Osteoblast (primary cell): ENCODE measurements around the gene MTNR1B. TPM values are rescaled to one million over a fixed set of nuclear protein-coding genes. Genes with fewer than 3 reads are reported as not detected.

ENCODE experiments used
- DNase-seq: peaks from one replicate; pipeline ENCODE4 v3.0.0; 2011; ENCODE audit warnings: low spot score, mixed read lengths; ENCODE audit not compliant: insufficient read length; ENCODE audit errors: missing footprints
- H2AFZ ChIP-seq: 2 replicates; pipeline ENCODE4 v1.6.0; 2011; ENCODE audit warnings: mild to moderate bottlenecking, low read length
- H3K27ac ChIP-seq: 2 replicates; pipeline ENCODE4 v1.5.1; 2011; ENCODE audit warnings: mild to moderate bottlenecking, low read depth, low read length, moderate library complexity
- H3K27me3 ChIP-seq: 2 replicates; pipeline ENCODE4 v1.6.0; 2012; ENCODE audit warnings: mild to moderate bottlenecking, control low read depth, inconsistent platforms, low read length, moderate library complexity; ENCODE audit not compliant: insufficient read depth
- H3K36me3 ChIP-seq: 2 replicates; pipeline ENCODE4 v1.5.1; 2011; ENCODE audit warnings: mild to moderate bottlenecking, low read length, control low read depth, moderate library complexity; ENCODE audit not compliant: insufficient read depth
- H3K4me1 ChIP-seq: 2 replicates; pipeline ENCODE4 v1.5.1; 2011; ENCODE audit warnings: mild to moderate bottlenecking, low read length, control low read depth, moderate library complexity; ENCODE audit not compliant: insufficient read depth
- H3K4me2 ChIP-seq: 2 replicates; pipeline ENCODE4 v1.6.0; 2011; ENCODE audit warnings: mild to moderate bottlenecking, low read length; ENCODE audit not compliant: insufficient read depth
- H3K4me3 ChIP-seq: fragments of 200-600 bp; sonication (generic); 3 replicates; pipeline ENCODE4 v1.5.1; 2012; ENCODE audit warnings: mild to moderate bottlenecking, low read length, inconsistent platforms; ENCODE audit not compliant: insufficient read depth
- H3K79me2 ChIP-seq: 2 replicates; pipeline ENCODE4 v1.6.0; 2012; ENCODE audit warnings: mild to moderate bottlenecking, low read length, control low read depth, inconsistent platforms; ENCODE audit not compliant: insufficient read depth
- H3K9me3 ChIP-seq: 2 replicates; pipeline ENCODE4 v1.5.1; 2011; ENCODE audit warnings: low read depth, low read length, control low read depth
- H4K20me1 ChIP-seq: 2 replicates; pipeline ENCODE4 v1.6.0; 2012; ENCODE audit warnings: mild to moderate bottlenecking, low read length, control low read depth; ENCODE audit not compliant: insufficient read depth
- total RNA-seq: library from RNA; depleted of rRNA; stranded (reverse); fragments of >200 nt; gene quantifications from 2 replicates; pipeline ENCODE4 v1.2.3, GENCODE V29; 2012
- TF ChIP-seq, protein P1 (sequence below): IDR thresholded peaks from 2 replicates; pipeline ENCODE4 v1.5.1; 2011; ENCODE audit warnings: mild to moderate bottlenecking, low read depth, low read length, moderate library complexity; ENCODE audit errors: extremely low read depth

The MTNR1B gene
- total RNA-seq, 1 donor: not detected

DNA sequence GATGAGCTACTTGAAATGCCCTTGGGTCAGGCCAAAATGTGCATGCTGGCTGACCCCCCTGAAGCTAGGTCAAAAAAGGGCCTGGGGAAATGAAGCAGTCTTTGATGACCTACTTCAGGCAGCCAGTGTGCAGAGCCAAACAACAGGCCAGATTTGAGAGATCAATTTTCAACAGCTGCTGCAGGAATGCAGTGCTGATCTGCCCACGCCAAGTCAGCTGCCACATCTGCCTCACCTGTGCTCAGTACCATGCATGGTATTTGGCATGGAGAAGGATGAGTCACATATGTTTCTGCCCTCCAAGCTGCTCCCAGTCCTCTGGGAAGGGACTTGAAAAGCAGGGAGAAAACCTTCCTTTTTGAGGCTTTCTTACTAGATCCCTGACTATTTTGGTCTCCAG is 35.8 kb downstream of the MTNR1B start:
- peak; percentile 50 for DNase-seq
- no peak overlapping the region for H3K4me2 ChIP-seq
- H3K9me3 ChIP-seq: no peaks in the 10 kb centered on the region
- no peaks in the 10 kb centered on the region for H3K79me2 ChIP-seq
- no peak overlapping the region for H2AFZ ChIP-seq
- TF ChIP-seq, protein P1, sequence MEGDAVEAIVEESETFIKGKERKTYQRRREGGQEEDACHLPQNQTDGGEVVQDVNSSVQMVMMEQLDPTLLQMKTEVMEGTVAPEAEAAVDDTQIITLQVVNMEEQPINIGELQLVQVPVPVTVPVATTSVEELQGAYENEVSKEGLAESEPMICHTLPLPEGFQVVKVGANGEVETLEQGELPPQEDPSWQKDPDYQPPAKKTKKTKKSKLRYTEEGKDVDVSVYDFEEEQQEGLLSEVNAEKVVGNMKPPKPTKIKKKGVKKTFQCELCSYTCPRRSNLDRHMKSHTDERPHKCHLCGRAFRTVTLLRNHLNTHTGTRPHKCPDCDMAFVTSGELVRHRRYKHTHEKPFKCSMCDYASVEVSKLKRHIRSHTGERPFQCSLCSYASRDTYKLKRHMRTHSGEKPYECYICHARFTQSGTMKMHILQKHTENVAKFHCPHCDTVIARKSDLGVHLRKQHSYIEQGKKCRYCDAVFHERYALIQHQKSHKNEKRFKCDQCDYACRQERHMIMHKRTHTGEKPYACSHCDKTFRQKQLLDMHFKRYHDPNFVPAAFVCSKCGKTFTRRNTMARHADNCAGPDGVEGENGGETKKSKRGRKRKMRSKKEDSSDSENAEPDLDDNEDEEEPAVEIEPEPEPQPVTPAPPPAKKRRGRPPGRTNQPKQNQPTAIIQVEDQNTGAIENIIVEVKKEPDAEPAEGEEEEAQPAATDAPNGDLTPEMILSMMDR: no peak
- no peaks in the 10 kb centered on the region for H4K20me1 ChIP-seq
- no peak overlapping the region for H3K4me3 ChIP-seq
- no peaks in the 10 kb centered on the region for H3K27me3 ChIP-seq
- no peaks in the 10 kb centered on the region for H3K36me3 ChIP-seq
- no peak overlapping the region for H3K27ac ChIP-seq
- H3K4me1 ChIP-seq: peaks cover 9% of the 10 kb centered on the region

DNA sequence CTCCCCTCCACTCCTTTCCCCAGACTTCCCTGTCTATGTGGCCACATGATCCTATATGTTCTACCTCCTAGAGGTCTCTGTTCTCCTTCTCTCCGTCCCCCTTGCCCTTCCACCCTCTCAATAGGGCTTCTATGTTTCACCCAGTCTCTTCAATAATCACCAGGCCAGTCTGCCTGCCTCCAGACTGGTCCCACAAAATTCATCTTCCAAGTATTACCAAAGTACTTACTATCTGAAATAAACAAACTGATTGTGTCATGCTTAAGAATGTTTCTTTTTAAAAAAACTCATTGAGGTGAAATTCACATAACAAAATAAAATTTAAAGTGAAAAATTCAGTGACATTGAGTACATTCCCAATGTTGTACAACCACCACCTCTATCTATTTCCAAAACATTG is 44.2 kb downstream of the MTNR1B start:
- Histone ChIP-seq H3K4me1 (no peaks in the 10 kb centered on the region), H3K27me3 (no peaks in the 10 kb centered on the region), H3K4me2 (no peak overlapping the region), H3K4me3 (no peak overlapping the region), H2AFZ (no peak overlapping the region), H3K36me3 (no peaks in the 10 kb centered on the region), H3K27ac (no peak overlapping the region), H4K20me1 (no peaks in the 10 kb centered on the region), H3K79me2 (no peaks in the 10 kb centered on the region), H3K9me3 (no peaks in the 10 kb centered on the region)
- TF ChIP-seq, protein P1: no peak
- DNase-seq: no peak

DNA sequence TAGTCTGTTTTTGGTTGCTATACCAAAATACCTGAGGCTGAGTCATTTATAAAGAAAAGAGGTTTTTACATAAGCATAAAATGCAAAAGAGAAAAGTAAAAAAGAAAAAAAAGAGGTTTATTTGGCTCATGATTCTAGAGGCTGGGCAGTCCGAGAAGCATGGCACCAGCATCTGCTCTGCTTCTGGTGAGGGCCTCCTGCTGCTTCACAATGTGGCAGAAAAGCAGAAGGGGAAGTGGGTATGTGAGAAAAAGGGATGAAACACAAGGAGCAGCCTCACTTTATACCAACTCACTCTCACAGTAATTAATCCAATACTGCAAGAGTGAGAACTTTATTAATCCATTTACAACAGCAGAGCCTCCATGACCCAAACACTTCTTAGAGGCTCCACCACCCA is 47.1 kb downstream of the MTNR1B start:
- Histone ChIP-seq H3K36me3 (no peaks in the 10 kb centered on the region), H4K20me1 (no peaks in the 10 kb centered on the region), H3K27ac (no peak overlapping the region), H2AFZ (no peak overlapping the region), H3K4me1 (peaks cover 18% of the 10 kb centered on the region), H3K4me3 (no peak overlapping the region), H3K27me3 (no peaks in the 10 kb centered on the region), H3K9me3 (no peaks in the 10 kb centered on the region), H3K79me2 (no peaks in the 10 kb centered on the region), H3K4me2 (no peak overlapping the region)
- no peak for DNase-seq
- TF ChIP-seq, protein P1: no peak

DNA sequence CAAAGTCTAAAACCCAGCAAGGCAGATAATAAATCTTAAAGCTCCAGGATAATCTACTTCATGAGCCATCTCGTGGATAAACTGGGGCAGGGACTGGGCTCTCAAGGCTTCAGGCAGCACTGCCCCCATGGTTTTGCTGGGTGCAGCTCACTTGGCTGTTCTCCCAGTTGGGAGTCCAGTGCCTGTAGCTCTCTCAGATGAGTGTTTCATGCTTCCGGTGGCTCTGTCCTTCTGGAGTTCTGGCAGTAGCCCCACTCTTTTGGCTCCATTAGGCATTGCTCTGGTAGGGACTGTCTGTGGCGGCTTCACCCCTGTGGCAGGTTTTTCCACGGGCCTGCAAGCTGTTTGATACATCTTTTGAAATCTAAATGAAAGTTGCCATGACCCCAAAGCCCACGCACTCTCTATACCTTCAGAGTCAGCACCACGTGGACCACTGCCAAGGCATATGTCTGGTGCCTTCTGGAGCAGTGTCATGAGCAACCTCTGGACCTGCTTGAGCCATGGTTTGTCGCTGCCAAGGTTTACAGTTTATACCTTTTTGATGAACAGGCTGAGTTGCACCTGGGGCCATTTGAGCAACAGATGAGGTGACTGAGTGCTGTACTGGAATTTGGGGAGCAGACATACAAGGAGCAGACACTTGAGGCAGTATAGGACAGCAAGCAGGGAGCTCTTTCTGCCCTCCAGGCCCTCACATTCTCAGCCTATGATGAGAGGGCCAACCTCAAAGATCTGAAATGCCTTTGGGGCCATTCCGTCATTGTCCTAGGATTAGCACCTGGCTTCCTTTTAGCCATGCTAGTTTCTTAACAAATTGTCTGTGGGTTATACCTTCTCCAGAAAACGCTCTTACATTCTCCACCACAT is 48.6 kb downstream of the MTNR1B start:
- Histone ChIP-seq H3K9me3 (no peaks in the 10 kb centered on the region), H3K4me1 (peaks cover 18% of the 10 kb centered on the region), H3K36me3 (no peaks in the 10 kb centered on the region), H2AFZ (no peak overlapping the region), H3K27me3 (no peaks in the 10 kb centered on the region), H4K20me1 (no peaks in the 10 kb centered on the region), H3K4me2 (no peak overlapping the region), H3K79me2 (no peaks in the 10 kb centered on the region), H3K27ac (no peak overlapping the region), H3K4me3 (no peak overlapping the region)
- TF ChIP-seq, protein P1: no peak
- DNase-seq: peak; percentile 76
